Measurements from ENCODE around the gene DENND2D. TPM values are rescaled to one million over a fixed set of nuclear protein-coding genes. Genes with fewer than 3 reads are reported as not detected.

The DENND2D gene
- total and polyA plus RNA-seq, 10 of the 15 experiments (the other 5 are each of a cell fraction or from before 2014, with no cell fraction given) = 149 to 375 (median 172) TPM

DNA sequence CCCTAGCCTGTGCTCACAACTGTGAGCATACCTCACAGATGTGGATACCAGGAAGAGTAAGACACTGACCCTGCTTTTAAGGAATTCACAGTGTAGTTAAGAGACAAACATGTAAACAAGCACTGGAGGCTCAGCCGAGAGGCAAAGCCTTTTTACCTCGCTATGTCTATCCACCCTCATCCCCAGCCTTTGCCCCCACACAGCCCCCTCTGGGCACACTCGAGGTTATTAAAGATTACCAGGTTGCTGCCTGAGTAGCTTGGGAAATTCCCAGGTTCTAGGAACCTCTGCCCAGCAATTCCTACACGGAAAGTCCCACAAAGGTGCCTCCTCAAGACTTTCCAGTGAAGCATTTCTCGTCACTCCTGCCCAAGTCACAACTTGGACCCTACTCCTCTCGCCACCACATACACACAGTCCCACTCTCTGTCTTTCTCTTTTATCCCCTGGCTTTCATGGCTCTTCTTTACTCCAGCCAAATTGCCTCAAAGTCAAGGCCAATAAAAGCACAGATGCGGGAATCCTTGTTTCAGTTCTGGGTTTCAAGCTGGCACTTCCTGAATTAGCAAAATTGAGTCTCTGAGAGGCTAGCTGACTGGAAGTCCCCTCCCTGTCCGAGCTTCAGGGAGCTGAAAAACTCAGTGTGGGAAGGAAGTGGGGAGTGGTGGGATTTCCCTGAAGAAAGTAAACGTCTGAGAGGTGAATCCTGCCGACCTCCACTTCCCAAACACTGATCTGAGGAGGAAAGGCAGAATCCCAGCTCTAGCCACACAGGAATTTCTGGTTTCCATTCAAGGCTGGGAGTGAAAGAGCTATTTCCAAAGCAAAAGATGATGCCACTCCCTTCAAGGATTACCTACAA lies 7.6 kb downstream of the DENND2D start:
- peaks cover 35% of the 10 kb centered on the region for H3K4me1 ChIP-seq (ENCODE audit: control insufficient read depth, insufficient read depth, low read length)
- SMC1A ChIA-PET (ENCODE audit: uncharacterized antibody, unreplicated experiment) = interaction anchor here (0.9 to 8.3 kb wide), 19 partner anchors 8 to 162 kb away, joined by 3 to 105 read pairs (median 8); partner anchors contain the start of genes CEPT1 and DRAM2
- RAD21 ChIA-PET (ENCODE audit: unreplicated experiment) = interaction anchor here (0.7 to 15.0 kb wide), 12 partner anchors 9 to 65 kb away, joined by 3 to 542 read pairs (median 4); partner anchors contain the start of genes CEPT1 and DRAM2
- peaks cover 25 to 52% of the 10 kb centered on the region in 2 experiments for H3K36me3 ChIP-seq (ENCODE audit: control insufficient read depth in 2 of 2, insufficient read depth in 2 of 2, low read length in 1 of 2)
- 8% methylated on average over 10 of the region's 10 CpGs for WGBS (ENCODE audit: insufficient coverage, insufficient replicate concordance, low lambda C conversion rate, missing lambda C conversion rate)
- no peaks in the 10 kb centered on the region for H4K20me1 ChIP-seq (ENCODE audit: control insufficient read depth, insufficient read depth)
- peak overlapping the region; percentile 92 for H3K27ac ChIP-seq (ENCODE audit: control insufficient read depth, insufficient read depth)
- H3K79me2 ChIP-seq (ENCODE audit: control insufficient read depth, insufficient read depth, low read length) = peaks cover 61% of the 10 kb centered on the region
- no peak for FAIRE-seq
- POLR2A ChIA-PET = interaction anchor here (1.0 to 12.8 kb wide), 11 partner anchors 9 to 66 kb away, joined by 3 to 371 read pairs (median 4); no protein-coding TSS in a partner anchor
- intact Hi-C loops (cut with micrococcal nuclease; ENCODE audit: unreplicated experiment) = loop anchor here (5.0 kb wide), 1 partner anchor 46 kb away; no protein-coding TSS in a partner anchor
- no peak overlapping the region for H2AFZ ChIP-seq (ENCODE audit: control insufficient read depth, low read depth, low read length)
- DNase-seq (ENCODE audit: low read depth, low spot score) = no peak
- in situ Hi-C loops (cut with MboI) = no loop called here
- TSS peak; percentile 59 for BruUV-seq (replicated peaks)
- peak overlapping the region; percentile 46 for H3K9ac ChIP-seq (ENCODE audit: control insufficient read depth, insufficient read depth, low read length)
- CTCF ChIA-PET = interaction anchor here (0.8 to 14.9 kb wide), 9 partner anchors 8 to 207 kb away, joined by 3 to 239 read pairs (median 5); no protein-coding TSS in a partner anchor
- peak; percentile 44 for ATAC-seq
- peak overlapping the region; percentile 50 for H3K4me3 ChIP-seq
- H3K4me2 ChIP-seq (ENCODE audit: control insufficient read depth, insufficient read depth) = peak overlapping the region; percentile 61
- H3K27me3 ChIP-seq (replicated peaks in 1 of 2; ENCODE audit: control insufficient read depth in 2 of 2, insufficient read depth in 2 of 2, low read length in 1 of 2) = no peaks in the 10 kb centered on the region
- no peaks in the 10 kb centered on the region for H3K9me3 ChIP-seq (replicated peaks; ENCODE audit: control insufficient read depth, insufficient read depth, low read length)
- TF ChIP-seq NFIC (IDR thresholded peaks at IDR 0.05; ENCODE audit: low read depth, low read length) = peak; percentile 84
- TF ChIP-seq IKZF2 (IDR thresholded peaks at IDR 0.05) = peak; percentile 93 to 95; a peak in 3 of 4 replicates
- peak; percentile 79 for TF ChIP-seq POLR2AphosphoS2 (IDR thresholded peaks at IDR 0.05; ENCODE audit: low read depth, low read length)
- 0 out of 2 replicates have a peak, but pooled peaks have one; percentile 25 for TF ChIP-seq CHD2 (IDR thresholded peaks at IDR 0.05; ENCODE audit: borderline replicate concordance, low read depth, low read length)
- TF ChIP-seq SMC3 (IDR thresholded peaks at IDR 0.05; ENCODE audit: borderline replicate concordance, low read length) = 0 out of 2 replicates have a peak, but pooled peaks have one; percentile 19
- 0 out of 2 replicates have a peak, but pooled peaks have one; percentile 15 for TF ChIP-seq GATAD2B (conservative IDR thresholded peaks at IDR 0.05; ENCODE audit: low read depth)
- TF ChIP-seq, protein P1, sequence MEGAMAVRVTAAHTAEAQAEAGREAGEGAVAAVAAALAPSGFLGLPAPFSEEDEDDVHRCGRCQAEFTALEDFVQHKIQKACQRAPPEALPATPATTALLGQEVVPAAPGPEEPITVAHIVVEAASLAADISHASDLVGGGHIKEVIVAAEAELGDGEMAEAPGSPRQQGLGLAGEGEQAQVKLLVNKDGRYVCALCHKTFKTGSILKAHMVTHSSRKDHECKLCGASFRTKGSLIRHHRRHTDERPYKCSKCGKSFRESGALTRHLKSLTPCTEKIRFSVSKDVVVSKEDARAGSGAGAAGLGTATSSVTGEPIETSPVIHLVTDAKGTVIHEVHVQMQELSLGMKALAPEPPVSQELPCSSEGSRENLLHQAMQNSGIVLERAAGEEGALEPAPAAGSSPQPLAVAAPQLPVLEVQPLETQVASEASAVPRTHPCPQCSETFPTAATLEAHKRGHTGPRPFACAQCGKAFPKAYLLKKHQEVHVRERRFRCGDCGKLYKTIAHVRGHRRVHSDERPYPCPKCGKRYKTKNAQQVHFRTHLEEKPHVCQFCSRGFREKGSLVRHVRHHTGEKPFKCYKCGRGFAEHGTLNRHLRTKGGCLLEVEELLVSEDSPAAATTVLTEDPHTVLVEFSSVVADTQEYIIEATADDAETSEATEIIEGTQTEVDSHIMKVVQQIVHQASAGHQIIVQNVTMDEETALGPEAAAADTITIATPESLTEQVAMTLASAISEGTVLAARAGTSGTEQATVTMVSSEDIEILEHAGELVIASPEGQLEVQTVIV (IDR thresholded peaks at IDR 0.05; ENCODE audit: borderline replicate concordance, partially characterized antibody) = no peak
- TF ChIP-seq BHLHE40 (IDR thresholded peaks at IDR 0.05; ENCODE audit: borderline replicate concordance in 1 of 2, low read depth in 2 of 2, low read length in 1 of 2) = peak in 1 of 2 experiments; percentile 11; a peak in 1 of 4 replicates
- TF ChIP-seq, protein P2, sequence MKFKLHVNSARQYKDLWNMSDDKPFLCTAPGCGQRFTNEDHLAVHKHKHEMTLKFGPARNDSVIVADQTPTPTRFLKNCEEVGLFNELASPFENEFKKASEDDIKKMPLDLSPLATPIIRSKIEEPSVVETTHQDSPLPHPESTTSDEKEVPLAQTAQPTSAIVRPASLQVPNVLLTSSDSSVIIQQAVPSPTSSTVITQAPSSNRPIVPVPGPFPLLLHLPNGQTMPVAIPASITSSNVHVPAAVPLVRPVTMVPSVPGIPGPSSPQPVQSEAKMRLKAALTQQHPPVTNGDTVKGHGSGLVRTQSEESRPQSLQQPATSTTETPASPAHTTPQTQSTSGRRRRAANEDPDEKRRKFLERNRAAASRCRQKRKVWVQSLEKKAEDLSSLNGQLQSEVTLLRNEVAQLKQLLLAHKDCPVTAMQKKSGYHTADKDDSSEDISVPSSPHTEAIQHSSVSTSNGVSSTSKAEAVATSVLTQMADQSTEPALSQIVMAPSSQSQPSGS (IDR thresholded peaks at IDR 0.05; ENCODE audit: low read length) = peak; percentile 41; the same call in 1 of the 2 replicates
- TF ChIP-seq BCL3 (IDR thresholded peaks at IDR 0.05; ENCODE audit: borderline replicate concordance, insufficient read depth, low read depth, low read length, poor library complexity, severe bottlenecking) = peak; percentile 9
